GM19452 (cell line): ENCODE data around the gene BEND7.
A peak's percentile ranks its signal among the peaks of the same experiment; 100 is the strongest.
"Not testable (repeated sequence)": the region's sequence is repeated elsewhere in the genome, so short reads cannot be mapped to it uniquely, and the experiment has no call there.

Experiments used
- ATAC-seq: cut with Tn5 transposase; IDR thresholded peaks from one replicate; pipeline ENCODE4 v1.9.1; 2021; ENCODE audit not compliant: unreplicated experiment

Gene BEND7

DNA sequence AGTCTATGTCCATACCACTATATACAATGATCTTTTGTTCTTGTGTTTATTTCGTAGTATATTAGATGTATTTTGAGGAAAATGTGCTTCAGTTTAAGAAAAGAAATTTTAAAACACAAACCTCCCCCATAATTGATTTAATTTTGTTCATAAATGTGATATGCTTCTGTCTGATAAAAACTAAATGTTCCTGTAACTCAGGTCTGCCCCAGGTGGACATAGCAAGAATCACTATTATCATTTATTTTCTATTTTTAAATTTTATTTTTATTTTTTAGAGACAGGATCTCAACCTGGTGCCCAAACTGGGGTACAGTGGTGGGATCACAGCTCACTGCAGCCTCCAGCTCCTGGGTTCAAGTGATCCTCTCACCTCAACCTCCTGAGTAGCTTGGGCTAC, 43.2 kb downstream of the BEND7 start:
- ATAC-seq: no peak

DNA sequence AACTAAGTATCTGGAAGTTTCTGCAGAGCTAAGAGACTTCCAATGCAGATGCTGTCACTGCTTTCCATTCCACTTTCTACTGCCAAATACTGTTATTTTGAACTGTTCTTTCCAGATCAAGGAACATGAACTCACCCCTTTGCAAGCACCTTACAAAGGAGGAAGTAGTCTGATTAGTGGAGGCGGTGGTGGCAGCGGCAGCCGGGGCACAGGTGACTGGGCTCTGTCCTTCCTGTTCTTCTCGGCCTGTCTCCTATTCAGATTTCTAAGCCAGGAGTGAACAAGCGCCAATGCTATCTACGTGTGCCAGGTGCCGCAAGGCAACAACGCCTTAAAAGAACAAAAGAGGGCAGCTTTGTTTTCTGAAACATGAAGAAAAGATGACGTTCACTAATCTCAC, 44.9 kb downstream of the BEND7 start:
- ATAC-seq: no peak

DNA sequence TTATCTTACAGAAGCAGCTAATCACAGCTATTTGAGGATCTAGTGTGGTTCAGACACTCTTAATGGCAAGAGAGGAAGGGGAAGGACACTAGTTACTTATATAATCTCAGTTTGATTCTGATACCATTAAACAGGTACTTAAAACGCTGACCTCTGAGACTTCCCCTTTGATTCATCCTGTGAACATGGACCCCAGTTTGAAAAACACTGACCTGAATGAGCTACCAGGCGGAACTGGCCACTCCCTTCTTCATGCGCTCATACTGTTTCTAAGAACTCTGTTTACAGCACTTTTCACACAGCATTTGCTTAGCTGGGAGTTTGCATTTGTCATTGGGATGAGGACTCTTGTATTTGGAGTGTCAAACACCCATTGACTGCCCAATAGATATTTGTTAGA, 45.7 kb downstream of the BEND7 start:
- ATAC-seq: peak; percentile 69

DNA sequence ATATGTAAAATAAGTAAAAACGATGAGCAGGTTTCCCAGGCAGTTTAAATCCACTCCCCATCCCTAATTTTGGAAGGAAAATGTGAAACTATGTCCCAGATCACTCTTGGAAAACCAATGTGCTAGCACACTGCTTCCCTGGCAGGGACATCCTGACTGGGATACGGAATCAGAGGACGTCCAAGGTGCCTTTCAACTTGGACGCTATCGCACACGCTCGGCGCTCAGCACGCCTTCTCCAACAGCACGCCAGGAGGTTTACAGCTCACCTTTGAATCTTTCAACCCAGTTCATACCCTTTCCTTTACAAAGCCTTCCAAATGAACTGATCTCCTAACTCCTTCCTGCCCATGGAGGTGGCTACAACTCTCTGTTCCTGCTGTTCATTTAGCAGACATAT, 47.1 kb downstream of the BEND7 start:
- no peak for ATAC-seq

DNA sequence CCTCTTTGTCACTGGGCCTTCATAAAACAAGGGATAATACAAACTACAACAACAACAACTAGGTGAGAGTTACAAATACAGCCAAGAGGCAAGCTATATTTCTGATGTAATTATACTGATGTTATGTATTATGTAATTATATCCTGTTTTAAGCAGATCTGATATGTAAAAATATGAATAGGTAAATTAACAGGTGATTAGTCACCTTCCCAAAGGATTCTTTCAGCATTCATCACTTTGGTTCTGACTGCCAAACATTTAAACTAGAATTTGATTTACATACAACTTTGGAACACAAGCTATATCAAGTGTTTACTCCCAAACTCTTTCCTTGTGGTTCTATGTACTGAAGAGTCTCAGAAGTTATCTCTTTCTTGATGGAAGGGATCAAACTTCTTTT, 53.7 kb downstream of the BEND7 start:
- ATAC-seq: no peak

DNA sequence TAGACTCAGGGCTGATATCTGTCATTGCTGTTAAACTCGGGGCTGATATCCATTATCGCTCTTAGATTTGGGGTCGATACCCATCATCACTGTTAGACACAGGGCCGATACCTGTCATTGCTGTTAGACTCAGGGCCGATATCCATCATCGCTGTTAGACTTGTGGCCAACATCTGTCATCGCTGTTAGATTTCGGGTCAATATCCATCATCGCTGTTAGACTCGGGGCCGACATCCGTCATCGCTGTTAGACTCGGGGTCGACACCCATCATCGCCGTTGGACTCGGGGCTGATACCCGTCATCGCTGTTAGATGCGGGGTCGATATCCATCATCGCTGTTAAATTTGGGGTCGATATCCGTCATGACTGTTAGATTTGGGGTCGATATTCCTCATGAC, 54.8 kb downstream of the BEND7 start:
- ATAC-seq: no peak

DNA sequence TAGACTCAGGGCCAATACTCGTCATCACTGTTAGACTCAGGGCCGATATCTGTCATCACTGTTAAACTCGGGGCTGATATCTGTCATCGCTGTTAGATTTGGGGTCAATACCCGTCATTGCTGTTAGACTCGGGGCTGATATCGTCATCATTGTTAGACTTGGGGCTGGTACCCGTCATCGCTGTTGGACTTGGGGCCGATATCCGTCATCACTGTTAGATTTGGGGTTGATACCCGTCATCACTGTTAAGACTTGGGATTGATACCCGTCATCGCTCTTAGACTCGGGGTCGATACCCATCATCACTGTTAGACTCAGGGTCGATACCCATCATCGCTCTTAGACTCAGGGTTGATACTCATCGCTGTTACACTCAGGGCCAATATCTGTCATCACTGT, 56.5 kb downstream of the BEND7 start:
- no peak for ATAC-seq

DNA sequence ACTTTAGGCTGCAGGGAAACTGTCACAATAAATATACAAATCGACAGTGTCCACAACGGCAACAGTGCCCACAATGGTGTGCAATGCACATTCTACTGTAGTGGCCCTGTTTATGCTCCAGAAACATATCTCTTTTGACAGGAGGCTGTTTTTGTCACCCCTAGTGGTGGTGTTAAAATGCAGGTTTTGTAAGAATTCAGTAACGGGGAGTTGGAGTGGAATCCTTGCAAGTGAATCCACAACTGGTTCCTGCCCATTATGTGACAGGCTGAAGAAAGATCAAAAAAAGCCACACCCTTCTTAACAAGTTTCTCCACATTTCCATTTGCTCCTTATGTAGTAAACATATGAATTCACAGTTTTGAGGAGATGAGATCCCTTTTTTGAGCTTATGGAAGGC, 58.5 kb downstream of the BEND7 start:
- no peak for ATAC-seq

DNA sequence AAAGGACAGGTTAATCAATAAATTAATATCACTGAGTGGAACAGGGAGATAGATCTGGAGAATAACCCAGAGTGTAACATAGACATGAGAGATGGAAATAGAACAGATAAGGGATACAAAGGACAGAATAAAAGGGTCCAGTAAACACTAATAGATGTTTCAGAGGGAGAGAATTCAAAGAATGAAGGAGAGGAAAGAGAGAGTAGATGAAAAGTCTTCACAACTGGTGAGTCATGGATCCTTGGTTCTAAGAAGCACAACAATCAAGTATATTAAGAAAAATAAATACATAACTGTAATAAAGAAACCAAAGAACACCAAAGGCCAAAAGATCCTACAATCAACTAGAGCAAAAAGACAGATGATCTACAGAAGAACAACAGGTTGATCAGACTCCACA, 66.3 kb downstream of the BEND7 start:
- ATAC-seq: no peak

DNA sequence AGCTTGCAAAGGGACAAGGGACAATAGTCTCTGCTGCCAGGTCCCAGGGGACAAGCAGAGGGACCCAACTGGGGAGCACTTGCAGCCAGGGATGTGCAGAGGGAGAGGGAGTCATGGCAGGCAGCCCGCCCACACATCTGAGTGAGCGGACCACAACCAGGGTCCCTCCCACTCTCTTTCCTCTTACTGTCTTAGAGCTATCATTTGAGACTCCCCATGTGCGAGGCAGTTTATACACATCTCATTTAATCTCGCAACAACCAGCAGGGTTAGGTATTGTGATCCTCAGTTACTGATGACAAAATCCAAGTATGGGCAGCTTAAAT, 70.2 kb downstream of the BEND7 start:
- no peak for ATAC-seq

DNA sequence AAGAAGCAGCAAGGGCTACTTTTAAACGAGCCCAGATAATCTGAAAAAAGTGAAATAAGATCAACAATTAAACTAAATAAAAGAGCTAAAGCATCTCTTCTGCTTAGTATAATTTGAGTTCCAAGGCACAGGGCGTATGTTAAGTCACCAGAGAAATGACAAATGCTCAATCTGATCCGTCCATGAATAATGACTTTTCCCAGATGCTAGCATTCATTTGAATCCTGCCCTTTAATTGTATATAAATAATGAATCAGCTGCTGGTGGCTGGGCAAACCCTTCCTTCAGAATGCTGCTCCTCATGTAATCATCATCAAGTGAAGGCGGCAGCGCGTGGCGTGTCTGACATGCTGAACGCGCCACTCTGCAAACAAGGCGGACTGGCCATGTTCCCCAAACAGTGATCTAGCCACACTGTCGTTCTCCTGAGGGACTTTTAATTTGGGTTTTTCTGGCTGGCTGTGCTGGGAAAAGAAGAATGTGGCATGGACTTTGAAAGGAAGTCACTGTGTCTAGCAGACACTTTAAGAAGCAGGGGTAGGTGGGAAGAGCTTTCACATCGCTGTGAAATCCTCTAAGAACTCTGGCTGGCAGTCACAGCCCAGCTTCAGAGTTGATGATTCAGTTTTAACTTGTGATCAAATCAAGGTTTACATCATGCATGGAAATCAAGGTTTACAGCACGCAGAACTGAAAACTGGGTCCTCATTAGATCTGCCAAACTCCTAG, 70.7 kb downstream of the BEND7 start:
- ATAC-seq: no peak

DNA sequence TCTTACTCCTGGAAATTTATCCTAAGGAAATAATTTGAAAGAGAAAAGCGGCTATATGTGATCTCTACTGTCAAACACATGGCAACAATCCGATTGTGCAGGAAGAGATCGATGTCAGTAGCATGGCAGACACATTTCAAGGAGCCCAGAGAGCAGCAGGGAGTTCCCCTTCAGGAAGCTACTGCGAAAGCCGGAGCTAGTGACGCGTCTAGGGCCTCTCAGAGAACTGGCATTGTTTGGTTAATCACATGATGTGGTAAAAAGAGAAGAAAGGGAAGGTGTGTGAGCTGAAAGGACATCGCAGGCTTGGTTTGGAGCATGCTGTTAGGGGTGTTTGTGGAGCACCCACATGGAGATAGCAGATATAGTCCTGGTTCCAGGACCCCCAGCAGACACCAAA, 74.9 kb downstream of the BEND7 start:
- no peak for ATAC-seq

DNA sequence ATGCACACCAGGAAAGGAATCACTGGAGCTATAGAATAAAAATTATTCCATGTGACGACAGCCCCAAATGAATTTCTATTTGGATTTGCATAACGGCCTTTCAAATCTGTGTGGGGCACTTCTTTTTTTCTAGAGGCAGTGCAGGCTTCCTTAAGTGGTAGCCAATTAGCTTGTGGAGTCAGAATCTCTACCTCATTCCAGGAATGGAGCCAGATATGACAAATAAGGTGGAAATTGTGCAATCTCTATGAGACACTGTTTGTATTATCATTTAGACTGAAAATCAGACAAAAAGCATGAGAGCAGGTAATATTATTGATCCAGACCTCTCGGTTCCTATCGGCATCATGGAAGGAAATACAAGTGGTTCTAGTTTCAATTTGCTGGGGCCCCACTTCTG, 78.7 kb downstream of the BEND7 start:
- no peak for ATAC-seq

DNA sequence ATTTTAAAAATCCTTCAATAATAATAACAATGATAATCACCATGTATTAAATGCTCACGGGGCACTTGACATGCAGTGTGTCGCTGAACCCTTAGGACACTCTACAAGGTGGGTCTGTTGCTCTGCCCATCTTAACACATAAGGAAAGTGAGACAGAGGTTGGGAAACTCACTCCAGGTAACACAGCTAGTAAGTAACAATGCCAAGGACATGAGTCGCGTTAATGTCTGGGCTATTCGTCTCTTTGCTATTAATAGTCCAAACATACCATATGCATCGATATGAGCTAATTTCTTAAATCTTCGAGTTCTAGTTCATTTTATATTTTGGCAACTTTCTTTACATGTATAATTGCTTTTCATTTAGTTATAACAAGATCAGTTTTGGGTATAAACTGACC, 79.5 kb downstream of the BEND7 start:
- ATAC-seq: no peak

DNA sequence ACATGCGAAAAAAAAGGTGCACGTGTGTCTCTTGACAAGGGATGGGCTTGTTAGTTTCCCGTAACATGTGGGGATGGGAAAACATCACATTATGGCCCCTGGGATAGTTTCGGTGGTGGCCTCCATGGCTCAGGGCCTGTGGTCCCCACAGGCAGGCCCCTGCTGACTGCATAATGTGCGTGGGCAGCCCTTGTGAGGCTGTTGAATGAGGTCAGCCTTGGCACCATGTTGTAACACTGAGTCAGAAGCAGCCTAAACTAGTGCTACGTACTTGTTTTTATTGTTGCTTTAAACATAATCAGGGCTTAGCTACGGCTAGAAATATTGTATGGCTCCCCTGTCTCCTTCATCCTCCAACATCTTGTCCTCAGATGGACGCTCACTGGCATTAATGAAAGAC, 80.6 kb downstream of the BEND7 start:
- no peak for ATAC-seq

DNA sequence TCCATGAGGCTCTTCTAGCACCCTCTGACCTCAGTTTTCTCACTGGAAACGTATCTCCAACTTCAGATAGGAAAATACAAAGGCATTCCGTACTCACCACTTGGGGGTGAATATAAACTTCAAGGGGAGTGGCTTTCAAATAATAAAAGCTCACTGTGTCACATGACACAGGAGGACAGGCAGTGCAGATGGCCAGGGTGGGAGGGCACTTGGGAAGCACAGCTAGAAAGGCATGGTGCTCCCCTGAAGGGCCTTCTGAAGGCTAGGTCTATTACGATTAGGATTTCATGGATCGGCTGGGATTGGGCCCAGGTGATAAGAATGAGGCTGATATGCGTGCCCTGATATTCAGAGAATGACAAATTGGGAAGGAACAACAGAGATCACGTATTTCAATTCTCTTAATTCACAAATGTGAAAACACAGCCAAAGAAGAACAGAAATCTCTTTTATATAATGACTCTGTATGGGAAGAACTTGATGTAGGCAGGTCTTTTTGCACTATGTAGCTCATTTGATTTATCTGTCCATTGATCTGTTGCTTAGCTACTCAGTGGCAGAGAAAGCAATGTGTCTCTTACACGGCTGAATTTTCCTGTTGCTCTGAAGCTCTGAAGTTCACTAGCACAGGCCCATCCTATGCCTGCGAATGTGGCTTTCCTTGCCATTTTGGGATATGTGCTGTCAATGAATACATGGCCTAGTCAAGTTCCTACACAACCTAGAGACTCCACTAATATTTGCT, 83.0 kb downstream of the BEND7 start:
- no peak for ATAC-seq

DNA sequence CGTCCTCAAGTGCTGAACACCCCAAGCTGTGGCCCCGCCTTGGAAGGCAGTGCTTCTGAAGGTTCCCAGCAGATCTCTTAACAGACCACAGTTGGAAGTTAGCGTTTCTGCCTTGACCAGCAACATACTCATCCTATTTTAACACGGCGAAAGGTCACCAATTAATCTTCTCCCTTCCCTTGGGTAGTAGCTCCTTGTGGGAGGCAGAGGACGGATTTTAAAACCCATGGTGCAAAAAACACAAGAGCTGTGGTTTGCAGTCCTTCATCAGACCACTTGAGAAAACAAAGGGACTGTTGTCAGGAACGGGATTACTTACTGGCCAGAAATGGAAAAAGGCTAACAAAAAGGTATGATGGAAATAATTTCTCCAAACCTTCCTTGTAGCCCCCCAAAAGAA, 87.3 kb downstream of the BEND7 start:
- ATAC-seq: no peak

DNA sequence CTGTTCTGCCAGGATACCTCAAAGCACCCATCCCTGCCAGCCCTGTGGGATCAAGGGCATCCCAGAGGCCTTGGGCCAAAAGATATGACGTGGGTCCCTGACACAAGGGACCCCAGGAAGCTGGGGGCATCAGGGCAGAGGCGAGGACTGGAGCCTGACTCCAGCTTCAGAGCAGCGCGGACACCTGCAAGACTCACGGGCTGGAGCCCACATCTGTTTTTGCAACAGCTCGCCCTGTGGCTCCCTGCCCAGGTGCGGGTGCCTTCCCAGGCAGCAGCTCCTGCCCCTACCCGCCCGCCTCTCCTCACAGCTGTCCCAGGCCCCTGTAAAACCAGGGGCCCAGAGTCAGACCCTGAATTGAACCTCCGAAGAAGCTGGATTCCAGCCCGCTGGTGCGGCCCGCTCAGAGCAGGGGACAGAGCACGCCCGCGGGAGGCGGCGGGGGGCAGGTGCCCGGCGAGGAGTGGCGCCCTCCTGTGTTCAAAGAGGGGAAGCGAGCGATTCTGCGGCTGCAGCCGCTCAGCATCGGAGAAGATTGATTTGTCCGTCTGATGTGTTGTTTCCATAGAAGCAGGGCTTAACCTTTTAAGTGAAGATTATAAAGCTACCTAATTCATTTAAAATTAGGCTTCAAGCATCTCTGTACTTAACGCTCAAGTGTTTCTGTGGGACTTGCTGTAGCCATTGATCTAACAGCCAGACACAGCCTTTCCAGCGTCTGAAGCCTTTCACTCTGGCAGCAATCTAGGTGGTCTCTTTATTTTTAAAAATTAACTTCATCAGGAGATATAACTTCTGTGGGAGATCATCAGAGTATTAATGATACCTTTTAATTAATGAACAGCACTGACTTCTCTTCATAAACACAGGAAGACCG, 88.4 kb downstream of the BEND7 start:
- ATAC-seq: peak; percentile 66

DNA sequence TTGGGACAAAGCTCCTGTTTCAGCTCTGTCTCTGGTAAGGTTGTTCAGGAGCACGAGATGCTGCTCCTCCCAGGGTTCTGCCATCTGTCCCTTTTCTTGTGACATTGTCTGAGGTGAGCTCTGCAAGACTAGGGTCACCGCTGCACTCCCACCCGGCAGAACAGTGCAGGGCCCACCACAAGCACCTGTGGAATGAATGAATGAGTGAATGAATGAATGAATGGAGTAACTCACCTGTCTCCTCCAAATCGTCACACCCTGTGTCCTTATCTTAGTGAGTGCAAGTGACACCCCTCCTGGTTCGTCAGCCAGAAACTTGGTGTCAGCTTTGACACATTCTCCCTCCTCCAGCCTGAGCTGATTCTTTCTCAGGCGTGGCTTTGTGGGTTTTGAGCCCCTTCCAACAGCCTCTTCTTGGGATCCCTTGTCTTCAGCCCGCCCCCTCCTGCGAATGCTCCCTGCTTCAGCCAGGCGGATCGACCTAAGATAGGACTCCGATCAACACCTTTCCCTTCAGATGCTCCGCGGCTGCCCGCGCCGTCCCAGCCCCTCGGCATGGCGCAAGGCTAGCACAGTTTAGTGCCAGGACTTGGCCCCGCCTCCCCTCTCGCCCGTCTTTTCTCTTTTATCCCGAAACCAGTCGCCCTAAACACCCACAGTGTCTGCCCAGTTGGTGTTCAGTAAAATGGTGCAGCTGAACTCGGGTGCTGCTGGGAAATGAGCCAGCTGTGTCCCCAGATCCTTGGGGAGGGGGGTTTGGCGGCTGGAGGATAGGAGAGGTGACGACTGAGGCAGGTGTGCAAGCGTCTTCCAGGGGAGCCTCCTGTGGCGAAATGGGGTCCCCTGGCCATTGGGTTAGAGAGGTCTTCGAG, 89.3 kb downstream of the BEND7 start:
- no peak for ATAC-seq

DNA sequence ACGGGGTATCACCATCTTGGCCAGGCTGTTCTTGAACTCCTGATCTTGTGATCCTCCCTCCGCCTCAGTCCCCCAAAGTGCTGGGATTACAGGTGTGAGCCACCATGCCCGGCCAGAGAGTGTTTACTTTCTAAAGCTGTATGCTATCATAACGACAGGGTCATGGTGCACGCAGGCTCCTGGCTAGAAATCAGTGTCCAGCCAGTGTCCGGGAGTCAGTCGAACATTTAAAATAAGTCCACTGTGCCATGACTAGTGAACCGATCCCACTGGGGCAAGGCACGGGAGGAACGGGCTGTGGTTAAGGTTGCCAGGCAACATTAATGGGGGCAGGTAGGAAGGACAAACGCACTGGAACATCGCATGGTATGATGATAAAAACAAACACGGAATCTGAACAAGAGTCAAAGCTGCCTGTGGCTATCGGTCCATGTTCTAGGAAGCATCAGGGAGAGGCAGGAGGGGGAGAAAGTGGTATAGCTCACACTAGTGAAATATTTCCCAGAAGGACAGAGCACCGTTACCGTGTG, 91.7 kb downstream of the BEND7 start:
- no peak for ATAC-seq

DNA sequence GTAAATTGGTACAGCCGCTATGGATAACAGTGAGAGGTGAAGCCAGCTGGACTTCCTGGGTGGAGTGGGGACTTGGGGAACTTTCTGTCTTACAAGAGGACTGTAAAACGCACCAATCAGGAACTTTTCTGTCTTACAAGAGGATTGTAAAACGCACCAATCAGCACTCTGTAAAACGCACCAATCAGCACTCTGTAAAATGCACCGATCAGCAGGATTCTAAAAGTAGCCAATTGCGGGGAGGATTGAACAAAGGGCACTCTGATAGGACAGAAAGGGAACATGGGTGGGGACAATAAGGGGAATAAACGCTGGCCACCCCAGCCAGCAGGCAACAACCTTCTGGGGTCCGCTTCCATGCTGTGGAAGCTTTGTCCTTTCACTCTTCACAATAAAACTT, 100.9 kb downstream of the BEND7 start:
- ATAC-seq: not testable (repeated sequence)
